K562 (cell line): ENCODE measurements around the gene EEF1AKMT4. TPM values are rescaled to one million over a fixed set of nuclear protein-coding genes. Genes with fewer than 3 reads are reported as not detected.
A peak's percentile ranks its signal among the peaks of the same experiment; 100 is the strongest.

Experiments
- ATAC-seq: fragments of 200-7000 bp; cut with Tn5 transposase; 3 replicates; pipeline ENCODE4 v1.9.1; 2020; ENCODE audit warnings: moderate library complexity
- BruUV-seq: library from RNA; stranded (reverse); fragments of 400-500 nt; replicated peaks from 2 replicates; lab custom pipeline; 2021; lab: Mats Ljungman, UMichigan
- CTCF ChIA-PET: fragments of 300-600 bp; formaldehyde crosslinking; extraction: SDS; loops from one replicate; lab custom pipeline; 2021; ENCODE audit warnings: low intra/inter-chr PET ratio; lab: Yijun Ruan, JAX
- POLR2A ChIA-PET: fragments of 300-600, 350-650 bp; sonication (Branson Sonifier 250); formaldehyde crosslinking; extraction: SDS; loops from one replicate; lab custom pipeline; 2021; ENCODE audit warnings: antibody characterized with exemption, inconsistent platforms; lab: Yijun Ruan, JAX
- DNase-seq, 4 experiments: peaks; one replicate each; pipeline versions ENCODE4 v3.0.0 to v3.0.0-alpha.2; 2011 to 2018; ENCODE audit warnings: low spot score in 3 of 4, mixed read lengths in 3 of 4; ENCODE audit errors: extremely low read depth in 1 of 4
- FAIRE-seq: peaks from 2 replicates; lab custom pipeline; 2011; peaks lifted over from hg19 to GRCh38; lab: Jason Lieb, UNC
- H2AFZ ChIP-seq: 2 replicates; pipeline ENCODE4 v1.6.0; 2011; ENCODE audit warnings: low read depth, low read length, control low read depth, inconsistent platforms
- H3K27ac ChIP-seq: fragments of 200-600 bp; 3 replicates; pipeline ENCODE4 v1.8.0; 2011; ENCODE audit warnings: low read depth, mild to moderate bottlenecking, control low read depth, inconsistent platforms, low read length, moderate library complexity, mixed read lengths; ENCODE audit errors: extremely low read depth
- H3K27me3 ChIP-seq, 2 experiments: fragments of 300-600 bp in 1 of 2; 2 replicates in 1 of 2; 3 replicates in 1 of 2; pipeline versions ENCODE4 v1.6.0 to v1.8.0; 2011; ENCODE audit warnings: inconsistent platforms in 2 of 2, low read length in 2 of 2, mild to moderate bottlenecking in 1 of 2, mixed read lengths in 1 of 2, moderate library complexity in 1 of 2; ENCODE audit not compliant: control insufficient read depth in 2 of 2, insufficient read depth in 2 of 2
- H3K36me3 ChIP-seq: fragments of 300-600 bp; 3 replicates; pipeline ENCODE4 v1.8.0; 2011; ENCODE audit warnings: mild to moderate bottlenecking, low read length, inconsistent platforms; ENCODE audit not compliant: control insufficient read depth, insufficient read depth
- H3K4me1 ChIP-seq, 2 experiments: fragments of 200-600 bp in 1 of 2; replicated peaks in 1 of 2; 2 replicates in 1 of 2; 3 replicates in 1 of 2; pipeline versions ENCODE4 v1.5.1 to v1.8.0; 2011; ENCODE audit warnings: inconsistent platforms in 2 of 2, low read length in 2 of 2, mild to moderate bottlenecking in 1 of 2, mixed read lengths in 1 of 2, moderate library complexity in 1 of 2; ENCODE audit not compliant: control insufficient read depth in 2 of 2, insufficient read depth in 2 of 2
- H3K4me2 ChIP-seq: 2 replicates; pipeline ENCODE4 v1.6.1; 2011; ENCODE audit warnings: low read length, control low read depth, inconsistent platforms, mixed read lengths; ENCODE audit not compliant: insufficient read depth
- H3K4me3 ChIP-seq: fragments of 200-600 bp; sonication (generic), shearing (Covaris generic); 2 replicates; pipeline ENCODE4 v1.5.1; 2016; ENCODE audit warnings: control low read depth, inconsistent platforms
- H3K79me2 ChIP-seq: fragments of 200-600 bp; 3 replicates; pipeline ENCODE4 v1.8.0; 2011; ENCODE audit warnings: low read length, inconsistent platforms; ENCODE audit not compliant: control insufficient read depth, insufficient read depth
- H3K9ac ChIP-seq, 2 experiments: 2 replicates each; pipeline versions ENCODE4 v1.6.0 to v1.6.1; 2011; ENCODE audit warnings: low read depth in 2 of 2, low read length in 2 of 2, control low read depth in 1 of 2, inconsistent platforms in 1 of 2, mild to moderate bottlenecking in 1 of 2, mixed read lengths in 1 of 2; ENCODE audit not compliant: insufficient read depth in 1 of 2
- H3K9me1 ChIP-seq: one replicate; pipeline ENCODE4 v1.6.0; 2011; ENCODE audit warnings: inconsistent platforms, mild to moderate bottlenecking, low read length, moderate library complexity; ENCODE audit not compliant: control insufficient read depth, insufficient read depth
- H3K9me3 ChIP-seq: replicated peaks from 2 replicates; pipeline ENCODE4 v1.5.1; 2011; ENCODE audit warnings: low read depth, low read length, inconsistent platforms; ENCODE audit not compliant: control insufficient read depth, insufficient read depth
- H4K20me1 ChIP-seq: replicated peaks from 2 replicates; pipeline ENCODE4 v1.6.1; 2011; ENCODE audit warnings: low read length, inconsistent platforms, mixed read lengths; ENCODE audit not compliant: control insufficient read depth, insufficient read depth
- WGBS: fragments of 100-300 bp; shearing (Covaris generic); methylation state at CpG from one replicate; pipeline ENCODE4 v1.1.6; 2016; ENCODE audit warnings: low coverage, mixed read lengths; ENCODE audit not compliant: insufficient coverage; ENCODE audit errors: missing lambda C conversion rate; 5-methylcytosine and 5-hydroxymethylcytosine counted together
- in situ Hi-C: fragments of 300-500 bp; cut with MboI; formaldehyde crosslinking; loops from 4 replicates; pipeline ENCODE4 v1.15.0; 2018; ENCODE audit warnings: inconsistent platforms, mixed read lengths
- intact Hi-C: fragments of 100-400 bp; cut with micrococcal nuclease; formaldehyde crosslinking; loops from 2 replicates; pipeline ENCODE4 v1.14.2; 2022
- polyA plus RNA-seq, 8 experiments: library from polyadenylated mRNA; depleted of rRNA in 4 of 8; stranded (reverse) in 5 of 8; unstranded in 3 of 8; fragments of >200 nt; fragmentation: Nextera tagmentation in 2 of 8; fragmentation: Illumina TruSeq in 1 of 8; extraction: Ambion mirVana in 2 of 8; extraction: Trizol in 1 of 8; gene quantifications; 2 replicates each; pipeline versions ENCODE4 v1.2.1 to v1.2.3, GENCODE V29; 2011 to 2014; ENCODE audit warnings: inconsistent platforms in 1 of 8, missing spikeins in 1 of 8
- total RNA-seq, 7 experiments: library from RNA; depleted of rRNA in 6 of 7; stranded (reverse); fragments of >200 nt in 6 of 7; fragmentation: Illumina TruSeq in 2 of 7; extraction: Trizol in 2 of 7; gene quantifications; 2 replicates each; pipeline versions ENCODE4 v1.2.1 to v1.2.3, GENCODE V29; 2011 to 2021; ENCODE audit warnings: low replicate concordance in 1 of 7
- TF ChIP-seq, protein P1 (sequence below), 3 experiments: IDR thresholded peaks in 2 of 3; conservative IDR thresholded peaks in 1 of 3; 2 replicates each; pipeline ENCODE4 v1.5.1; 2011 to 2012; ENCODE audit warnings: low read length in 3 of 3, mild to moderate bottlenecking in 3 of 3, control low read depth in 2 of 3, improper control_type of control experiment in 1 of 3, inconsistent platforms in 1 of 3, low read depth in 1 of 3, mixed read lengths in 1 of 3, moderate library complexity in 1 of 3; ENCODE audit not compliant: insufficient read depth in 2 of 3
- TF ChIP-seq, protein P2 (sequence below): sonication (generic); formaldehyde crosslinking; IDR thresholded peaks from 2 replicates; pipeline ENCODE4 v1.8.0; 2022; ENCODE audit warnings: mild to moderate bottlenecking, missing genetic modification reagents

EEF1AKMT4 gene
- total and polyA plus RNA-seq, 9 of the 15 experiments (the other 6 are each of a cell fraction or from before 2014, with no cell fraction given): 10.3 to 49.4 (median 18.9) TPM

DNA sequence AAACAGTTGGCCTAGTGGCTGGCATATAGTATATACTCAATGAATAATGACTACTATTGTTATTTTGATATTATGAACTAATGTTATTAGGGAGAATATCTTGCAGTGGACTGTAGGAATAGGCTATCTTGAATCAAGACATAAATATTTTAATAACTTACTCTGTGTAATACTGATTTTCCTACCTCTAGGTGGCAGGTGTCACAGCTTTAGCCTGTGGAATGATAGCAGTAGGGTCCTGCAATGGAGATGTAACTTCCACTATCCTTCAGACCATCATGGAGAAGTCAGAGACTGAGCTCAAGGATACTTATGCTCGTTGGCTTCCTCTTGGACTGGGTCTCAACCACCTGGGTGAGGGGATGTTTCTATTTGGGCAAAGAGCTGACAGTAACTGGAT, 56.1 kb downstream of the EEF1AKMT4 start:
- H3K36me3 ChIP-seq: peaks cover 90% of the 10 kb centered on the region
- TF ChIP-seq, protein P1, sequence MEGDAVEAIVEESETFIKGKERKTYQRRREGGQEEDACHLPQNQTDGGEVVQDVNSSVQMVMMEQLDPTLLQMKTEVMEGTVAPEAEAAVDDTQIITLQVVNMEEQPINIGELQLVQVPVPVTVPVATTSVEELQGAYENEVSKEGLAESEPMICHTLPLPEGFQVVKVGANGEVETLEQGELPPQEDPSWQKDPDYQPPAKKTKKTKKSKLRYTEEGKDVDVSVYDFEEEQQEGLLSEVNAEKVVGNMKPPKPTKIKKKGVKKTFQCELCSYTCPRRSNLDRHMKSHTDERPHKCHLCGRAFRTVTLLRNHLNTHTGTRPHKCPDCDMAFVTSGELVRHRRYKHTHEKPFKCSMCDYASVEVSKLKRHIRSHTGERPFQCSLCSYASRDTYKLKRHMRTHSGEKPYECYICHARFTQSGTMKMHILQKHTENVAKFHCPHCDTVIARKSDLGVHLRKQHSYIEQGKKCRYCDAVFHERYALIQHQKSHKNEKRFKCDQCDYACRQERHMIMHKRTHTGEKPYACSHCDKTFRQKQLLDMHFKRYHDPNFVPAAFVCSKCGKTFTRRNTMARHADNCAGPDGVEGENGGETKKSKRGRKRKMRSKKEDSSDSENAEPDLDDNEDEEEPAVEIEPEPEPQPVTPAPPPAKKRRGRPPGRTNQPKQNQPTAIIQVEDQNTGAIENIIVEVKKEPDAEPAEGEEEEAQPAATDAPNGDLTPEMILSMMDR (IDR thresholded peaks at IDR 0.05 in 2 of 3, conservative IDR thresholded peaks at IDR 0.05 in 1 of 3; ENCODE audit: insufficient read depth in 2 of 3, low read depth in 1 of 3, low read length in 3 of 3): peak; percentile 19 to 47 (median 39); a peak in 4 of 6 replicates
- TF ChIP-seq, protein P2, sequence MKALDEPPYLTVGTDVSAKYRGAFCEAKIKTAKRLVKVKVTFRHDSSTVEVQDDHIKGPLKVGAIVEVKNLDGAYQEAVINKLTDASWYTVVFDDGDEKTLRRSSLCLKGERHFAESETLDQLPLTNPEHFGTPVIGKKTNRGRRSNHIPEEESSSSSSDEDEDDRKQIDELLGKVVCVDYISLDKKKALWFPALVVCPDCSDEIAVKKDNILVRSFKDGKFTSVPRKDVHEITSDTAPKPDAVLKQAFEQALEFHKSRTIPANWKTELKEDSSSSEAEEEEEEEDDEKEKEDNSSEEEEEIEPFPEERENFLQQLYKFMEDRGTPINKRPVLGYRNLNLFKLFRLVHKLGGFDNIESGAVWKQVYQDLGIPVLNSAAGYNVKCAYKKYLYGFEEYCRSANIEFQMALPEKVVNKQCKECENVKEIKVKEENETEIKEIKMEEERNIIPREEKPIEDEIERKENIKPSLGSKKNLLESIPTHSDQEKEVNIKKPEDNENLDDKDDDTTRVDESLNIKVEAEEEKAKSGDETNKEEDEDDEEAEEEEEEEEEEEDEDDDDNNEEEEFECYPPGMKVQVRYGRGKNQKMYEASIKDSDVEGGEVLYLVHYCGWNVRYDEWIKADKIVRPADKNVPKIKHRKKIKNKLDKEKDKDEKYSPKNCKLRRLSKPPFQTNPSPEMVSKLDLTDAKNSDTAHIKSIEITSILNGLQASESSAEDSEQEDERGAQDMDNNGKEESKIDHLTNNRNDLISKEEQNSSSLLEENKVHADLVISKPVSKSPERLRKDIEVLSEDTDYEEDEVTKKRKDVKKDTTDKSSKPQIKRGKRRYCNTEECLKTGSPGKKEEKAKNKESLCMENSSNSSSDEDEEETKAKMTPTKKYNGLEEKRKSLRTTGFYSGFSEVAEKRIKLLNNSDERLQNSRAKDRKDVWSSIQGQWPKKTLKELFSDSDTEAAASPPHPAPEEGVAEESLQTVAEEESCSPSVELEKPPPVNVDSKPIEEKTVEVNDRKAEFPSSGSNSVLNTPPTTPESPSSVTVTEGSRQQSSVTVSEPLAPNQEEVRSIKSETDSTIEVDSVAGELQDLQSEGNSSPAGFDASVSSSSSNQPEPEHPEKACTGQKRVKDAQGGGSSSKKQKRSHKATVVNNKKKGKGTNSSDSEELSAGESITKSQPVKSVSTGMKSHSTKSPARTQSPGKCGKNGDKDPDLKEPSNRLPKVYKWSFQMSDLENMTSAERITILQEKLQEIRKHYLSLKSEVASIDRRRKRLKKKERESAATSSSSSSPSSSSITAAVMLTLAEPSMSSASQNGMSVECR (CRISPR knock-in tag): no peak
- H3K9me1 ChIP-seq: no peaks in the 10 kb centered on the region
- BruUV-seq: no TSS peak
- intact Hi-C loops (no loop called here), in situ Hi-C loops (no loop called here)
- no peaks in the 10 kb centered on the region for H3K27me3 ChIP-seq
- 0 out of 2 replicates have a peak, but pooled peaks cover 5% of the 10 kb centered on the region for H4K20me1 ChIP-seq
- H2AFZ ChIP-seq: no peak overlapping the region
- peak; percentile 76 for ATAC-seq
- no peak overlapping the region for H3K27ac ChIP-seq
- H3K4me3 ChIP-seq: no peak overlapping the region
- DNase-seq: peak in 1 of 4 experiments; percentile 21
- H3K9ac ChIP-seq: no peak overlapping the region
- POLR2A ChIA-PET: interaction anchor here (1.3 kb wide), 1 partner anchor 11 kb away, joined by 6 read pairs; no protein-coding TSS in a partner anchor
- peaks cover 14% of the 10 kb centered on the region for H3K79me2 ChIP-seq
- no peak for FAIRE-seq
- CTCF ChIA-PET: no interaction called here
- H3K4me1 ChIP-seq: peaks cover 0 to 2% of the 10 kb centered on the region in 2 experiments; a peak in 3 of 5 replicates
- H3K9me3 ChIP-seq: no peaks in the 10 kb centered on the region
- WGBS: 73% methylated on average over 1 of the region's 1 CpG
- no peak overlapping the region for H3K4me2 ChIP-seq
